Astrocyte (in vitro differentiated cells and primary cell): ENCODE results near the gene OR8D2. TPM values are rescaled to one million over a fixed set of nuclear protein-coding genes. Genes with fewer than 3 reads are reported as not detected.

Experiments
- DNase-seq: peaks from one replicate; pipeline ENCODE4 v3.0.0-alpha.2; 2010; ENCODE audit warnings: low read depth
- FAIRE-seq: peaks from 2 replicates; lab custom pipeline; 2011; peaks lifted over from hg19 to GRCh38; lab: Jason Lieb, UNC
- H2AFZ ChIP-seq: 2 replicates; pipeline ENCODE4 v1.6.0; 2012; ENCODE audit warnings: low read depth, low read length, inconsistent platforms
- H3K27ac ChIP-seq: 2 replicates; pipeline ENCODE4 v1.5.1; 2011; ENCODE audit warnings: low read depth, low read length, inconsistent platforms
- H3K27me3 ChIP-seq: 2 replicates; pipeline ENCODE4 v1.6.0; 2011; ENCODE audit warnings: low read length, inconsistent platforms; ENCODE audit not compliant: insufficient read depth
- H3K36me3 ChIP-seq: 2 replicates; pipeline ENCODE4 v1.5.1; 2011; ENCODE audit warnings: low read length, inconsistent platforms; ENCODE audit not compliant: insufficient read depth
- H3K4me1 ChIP-seq: 2 replicates; pipeline ENCODE4 v1.5.1; 2011; ENCODE audit warnings: low read length, inconsistent platforms; ENCODE audit not compliant: insufficient read depth
- H3K4me2 ChIP-seq: 2 replicates; pipeline ENCODE4 v1.6.0; 2012; ENCODE audit warnings: low read length, inconsistent platforms
- H3K4me3 ChIP-seq: 2 replicates; pipeline ENCODE4 v1.5.1; 2011; ENCODE audit warnings: low read depth, mild to moderate bottlenecking, low read length, inconsistent platforms; ENCODE audit not compliant: insufficient read depth
- H3K79me2 ChIP-seq: 2 replicates; pipeline ENCODE4 v1.6.0; 2012; ENCODE audit warnings: mild to moderate bottlenecking, low read length, inconsistent platforms; ENCODE audit not compliant: insufficient read depth
- H3K9ac ChIP-seq: 2 replicates; pipeline ENCODE4 v1.6.0; 2012; ENCODE audit warnings: mild to moderate bottlenecking, low read length, inconsistent platforms
- H3K9me3 ChIP-seq: 2 replicates; pipeline ENCODE4 v1.5.1; 2012; ENCODE audit warnings: low read depth, mild to moderate bottlenecking, low read length, inconsistent platforms; ENCODE audit not compliant: insufficient read depth
- H4K20me1 ChIP-seq: 2 replicates; pipeline ENCODE4 v1.6.0; 2012; ENCODE audit warnings: low read length, inconsistent platforms; ENCODE audit not compliant: insufficient read depth
- H3K27ac Mint-ChIP-seq: one replicate; pipeline ENCODE4 v1.8.0; 2021; ENCODE audit warnings: mild to moderate bottlenecking, mixed read lengths; ENCODE audit not compliant: unreplicated experiment
- H3K27me3 Mint-ChIP-seq: one replicate; pipeline ENCODE4 v1.8.0; 2021; ENCODE audit warnings: low read depth, mixed read lengths; ENCODE audit not compliant: unreplicated experiment
- H3K36me3 Mint-ChIP-seq: one replicate; pipeline ENCODE4 v1.8.0; 2021; ENCODE audit warnings: low read depth, mixed read lengths; ENCODE audit not compliant: unreplicated experiment
- H3K4me1 Mint-ChIP-seq: one replicate; pipeline ENCODE4 v1.8.0; 2021; ENCODE audit warnings: low read depth, mixed read lengths; ENCODE audit not compliant: unreplicated experiment
- H3K4me3 Mint-ChIP-seq: one replicate; pipeline ENCODE4 v1.8.0; 2021; ENCODE audit warnings: mild to moderate bottlenecking, moderate library complexity, mixed read lengths; ENCODE audit not compliant: unreplicated experiment
- H3K9me3 Mint-ChIP-seq: one replicate; pipeline ENCODE4 v1.8.0; 2021; ENCODE audit warnings: mild to moderate bottlenecking, mixed read lengths; ENCODE audit not compliant: unreplicated experiment
- EZH2 ChIP-seq: IDR thresholded peaks from 2 replicates; pipeline ENCODE4 v1.6.1; 2012; ENCODE audit warnings: mild to moderate bottlenecking, low read length, inconsistent platforms; ENCODE audit not compliant: insufficient read depth
- total RNA-seq: library from RNA; stranded (reverse); gene quantifications from 2 replicates; pipeline ENCODE4 v1.2.1, GENCODE V29; 2021
- TF ChIP-seq, protein P1 (sequence below): IDR thresholded peaks from 2 replicates; pipeline ENCODE4 v1.5.1; 2011; ENCODE audit warnings: low read depth, mild to moderate bottlenecking, inconsistent platforms, low read length, moderate library complexity; ENCODE audit not compliant: insufficient read depth

OR8D2 gene
- total RNA-seq, 1 donor from 2014 or later, result not detected

DNA sequence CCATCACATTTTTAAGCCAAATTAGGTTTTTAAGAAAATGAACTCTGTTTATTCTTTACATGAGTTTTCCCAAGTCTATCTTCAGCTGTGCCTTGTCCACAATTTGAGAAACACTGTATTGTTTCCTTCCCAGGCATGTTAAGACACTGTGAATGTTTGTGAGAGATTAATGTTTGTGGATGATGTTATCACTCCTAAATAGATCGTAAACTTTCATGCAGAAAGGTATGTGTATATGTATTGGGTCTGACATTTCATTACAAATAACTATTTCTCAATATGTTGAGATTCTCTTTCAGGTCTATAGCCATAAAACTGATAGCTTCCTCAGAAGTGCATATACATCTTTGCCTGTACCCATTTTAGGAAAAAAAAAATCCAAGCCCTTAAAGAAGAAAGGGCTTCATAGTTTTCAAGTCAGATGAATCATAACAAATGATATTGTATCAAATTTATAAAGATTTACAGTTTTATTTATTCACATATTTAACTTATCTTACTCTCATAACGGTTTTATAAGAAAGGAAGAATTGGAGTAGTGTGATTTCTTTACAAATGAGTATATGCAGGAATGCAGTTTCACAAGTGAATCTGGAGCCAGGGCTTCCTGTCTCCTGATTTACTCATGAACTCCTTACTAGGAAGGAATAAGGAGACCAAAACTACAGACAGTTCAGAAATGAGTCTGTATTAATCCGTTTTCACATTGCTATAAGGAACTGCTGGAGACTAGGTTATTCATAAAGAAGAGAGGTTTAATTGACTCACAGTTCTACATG is 17.5 kb downstream of the OR8D2 start:
- TF ChIP-seq, protein P1, sequence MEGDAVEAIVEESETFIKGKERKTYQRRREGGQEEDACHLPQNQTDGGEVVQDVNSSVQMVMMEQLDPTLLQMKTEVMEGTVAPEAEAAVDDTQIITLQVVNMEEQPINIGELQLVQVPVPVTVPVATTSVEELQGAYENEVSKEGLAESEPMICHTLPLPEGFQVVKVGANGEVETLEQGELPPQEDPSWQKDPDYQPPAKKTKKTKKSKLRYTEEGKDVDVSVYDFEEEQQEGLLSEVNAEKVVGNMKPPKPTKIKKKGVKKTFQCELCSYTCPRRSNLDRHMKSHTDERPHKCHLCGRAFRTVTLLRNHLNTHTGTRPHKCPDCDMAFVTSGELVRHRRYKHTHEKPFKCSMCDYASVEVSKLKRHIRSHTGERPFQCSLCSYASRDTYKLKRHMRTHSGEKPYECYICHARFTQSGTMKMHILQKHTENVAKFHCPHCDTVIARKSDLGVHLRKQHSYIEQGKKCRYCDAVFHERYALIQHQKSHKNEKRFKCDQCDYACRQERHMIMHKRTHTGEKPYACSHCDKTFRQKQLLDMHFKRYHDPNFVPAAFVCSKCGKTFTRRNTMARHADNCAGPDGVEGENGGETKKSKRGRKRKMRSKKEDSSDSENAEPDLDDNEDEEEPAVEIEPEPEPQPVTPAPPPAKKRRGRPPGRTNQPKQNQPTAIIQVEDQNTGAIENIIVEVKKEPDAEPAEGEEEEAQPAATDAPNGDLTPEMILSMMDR, result no peak
- TF ChIP-seq EZH2, result no peak
- Histone ChIP-seq H3K4me2 (no peak overlapping the region), H3K9ac (no peak overlapping the region), H3K27ac (no peak overlapping the region), H3K27me3 (no peaks in the 10 kb centered on the region), H2AFZ (no peak overlapping the region), H4K20me1 (no peaks in the 10 kb centered on the region), H3K4me1 (no peaks in the 10 kb centered on the region), H3K9me3 (no peaks in the 10 kb centered on the region), H3K79me2 (no peaks in the 10 kb centered on the region), H3K4me3 (no peak overlapping the region), H3K36me3 (no peaks in the 10 kb centered on the region)
- no peak overlapping the region for H3K27ac Mint-ChIP-seq
- no peaks in the 10 kb centered on the region for H3K36me3 Mint-ChIP-seq
- no peaks in the 10 kb centered on the region for H3K9me3 Mint-ChIP-seq
- H3K27me3 Mint-ChIP-seq, result no peaks in the 10 kb centered on the region
- FAIRE-seq (no peak), DNase-seq (no peak)
- no peaks in the 10 kb centered on the region for H3K4me1 Mint-ChIP-seq
- H3K4me3 Mint-ChIP-seq, result no peak overlapping the region

DNA sequence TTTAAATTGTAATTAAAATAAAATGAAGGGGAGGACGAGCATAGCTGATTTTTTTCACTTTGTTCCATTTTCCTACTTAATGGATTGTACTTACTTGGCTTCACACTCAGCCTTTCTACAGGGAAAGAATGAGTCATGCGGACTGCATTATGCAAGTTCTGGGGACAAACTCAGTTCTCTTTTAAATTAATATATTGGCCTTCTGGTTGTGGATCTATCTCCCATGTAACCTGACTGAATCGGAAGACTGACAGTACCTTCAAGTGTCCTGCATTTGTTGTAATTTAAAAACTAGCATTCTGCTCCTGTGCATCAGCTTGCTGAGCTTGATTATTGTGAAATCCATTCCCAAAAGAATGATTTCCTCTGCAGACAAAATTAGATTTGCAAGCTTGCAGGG is 18.4 kb downstream of the OR8D2 start:
- H3K36me3 ChIP-seq, result no peaks in the 10 kb centered on the region
- no peak overlapping the region for H2AFZ ChIP-seq
- no peak overlapping the region for H3K4me2 ChIP-seq
- no peak overlapping the region for H3K27ac ChIP-seq
- H3K79me2 ChIP-seq, result no peaks in the 10 kb centered on the region
- Mint-ChIP-seq H3K9me3 (no peaks in the 10 kb centered on the region), H3K27me3 (no peaks in the 10 kb centered on the region), H3K4me1 (no peaks in the 10 kb centered on the region), H3K36me3 (no peaks in the 10 kb centered on the region), H3K27ac (no peak overlapping the region), H3K4me3 (no peak overlapping the region)
- peak; percentile 83 for DNase-seq
- no peak overlapping the region for H3K4me3 ChIP-seq
- no peaks in the 10 kb centered on the region for H3K4me1 ChIP-seq
- FAIRE-seq, result no peak
- no peaks in the 10 kb centered on the region for H4K20me1 ChIP-seq
- no peaks in the 10 kb centered on the region for H3K27me3 ChIP-seq
- TF ChIP-seq, protein P1, result no peak
- TF ChIP-seq EZH2, result no peak
- no peaks in the 10 kb centered on the region for H3K9me3 ChIP-seq
- no peak overlapping the region for H3K9ac ChIP-seq

DNA sequence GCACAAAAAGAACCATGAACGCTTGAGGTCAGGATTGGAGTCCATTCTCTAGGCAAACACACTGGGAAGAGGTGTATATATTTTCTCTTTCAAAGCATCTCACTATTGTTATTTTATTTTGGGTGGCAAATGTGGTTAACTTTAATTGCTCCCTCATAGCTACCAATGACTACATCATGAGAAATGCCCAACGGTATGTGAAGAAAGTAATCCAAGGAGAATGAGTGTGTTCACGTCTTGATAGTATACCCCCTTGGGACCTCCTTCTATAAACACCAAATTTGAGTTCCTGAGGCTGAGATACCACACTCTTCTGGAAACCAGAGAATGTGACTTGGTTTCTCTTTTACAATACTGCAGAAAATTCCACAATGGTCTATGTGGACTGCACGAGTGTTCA is 22.1 kb downstream of the OR8D2 start:
- H3K9me3 ChIP-seq, result no peaks in the 10 kb centered on the region
- no peak overlapping the region for H3K9ac ChIP-seq
- H3K79me2 ChIP-seq, result no peaks in the 10 kb centered on the region
- no peaks in the 10 kb centered on the region for H3K36me3 Mint-ChIP-seq
- H3K4me1 Mint-ChIP-seq, result no peaks in the 10 kb centered on the region
- H4K20me1 ChIP-seq, result no peaks in the 10 kb centered on the region
- H3K4me3 ChIP-seq, result no peak overlapping the region
- H3K27ac Mint-ChIP-seq, result no peak overlapping the region
- TF ChIP-seq EZH2, result no peak
- TF ChIP-seq, protein P1, result no peak
- no peaks in the 10 kb centered on the region for H3K36me3 ChIP-seq
- FAIRE-seq (no peak), DNase-seq (peak; percentile 38)
- H3K4me1 ChIP-seq, result no peaks in the 10 kb centered on the region
- H3K27ac ChIP-seq, result no peak overlapping the region
- no peak overlapping the region for H3K4me3 Mint-ChIP-seq
- H3K9me3 Mint-ChIP-seq, result no peaks in the 10 kb centered on the region
- H3K27me3 Mint-ChIP-seq, result no peaks in the 10 kb centered on the region
- no peaks in the 10 kb centered on the region for H3K27me3 ChIP-seq
- peak overlapping the region; percentile 15 for H3K4me2 ChIP-seq
- H2AFZ ChIP-seq, result no peak overlapping the region
